Neural cell (in vitro differentiated cells): ENCODE results near the gene MYO9A.

Source experiments
- EP300 ChIP-seq: fragments of 450-650 bp; conservative IDR thresholded peaks from 2 replicates; pipeline ENCODE4 v1.6.1; 2014; ENCODE audit warnings: antibody characterized with exemption, mild to moderate bottlenecking, moderate library complexity; ENCODE audit not compliant: poor library complexity, severe bottlenecking
- TAF1 ChIP-seq: IDR thresholded peaks from 2 replicates; pipeline ENCODE4 v1.6.1; 2012; ENCODE audit warnings: low read depth
- TF ChIP-seq, protein P1 (sequence below): fragments of 450-650 bp; IDR thresholded peaks from 2 replicates; pipeline ENCODE4 v1.5.1; 2014; ENCODE audit warnings: antibody characterized with exemption, mild to moderate bottlenecking, moderate library complexity; ENCODE audit not compliant: poor library complexity, severe bottlenecking

DNA sequence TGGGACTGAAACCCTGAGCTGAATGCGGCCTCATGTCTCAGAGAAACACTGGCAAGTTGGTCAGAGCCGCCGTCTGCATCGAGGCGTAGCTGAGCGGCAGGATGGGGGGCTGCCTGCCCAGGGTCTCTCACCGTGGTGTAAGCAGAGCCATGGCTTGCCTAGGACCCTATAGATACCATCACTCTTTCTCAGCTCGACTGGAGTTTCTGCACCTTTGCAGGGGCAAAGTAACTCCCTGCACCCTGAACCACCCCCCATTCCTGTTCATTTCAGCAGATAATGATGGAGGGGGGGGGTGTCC lies 336.0 kb downstream of the MYO9A start:
- TF ChIP-seq, protein P1, sequence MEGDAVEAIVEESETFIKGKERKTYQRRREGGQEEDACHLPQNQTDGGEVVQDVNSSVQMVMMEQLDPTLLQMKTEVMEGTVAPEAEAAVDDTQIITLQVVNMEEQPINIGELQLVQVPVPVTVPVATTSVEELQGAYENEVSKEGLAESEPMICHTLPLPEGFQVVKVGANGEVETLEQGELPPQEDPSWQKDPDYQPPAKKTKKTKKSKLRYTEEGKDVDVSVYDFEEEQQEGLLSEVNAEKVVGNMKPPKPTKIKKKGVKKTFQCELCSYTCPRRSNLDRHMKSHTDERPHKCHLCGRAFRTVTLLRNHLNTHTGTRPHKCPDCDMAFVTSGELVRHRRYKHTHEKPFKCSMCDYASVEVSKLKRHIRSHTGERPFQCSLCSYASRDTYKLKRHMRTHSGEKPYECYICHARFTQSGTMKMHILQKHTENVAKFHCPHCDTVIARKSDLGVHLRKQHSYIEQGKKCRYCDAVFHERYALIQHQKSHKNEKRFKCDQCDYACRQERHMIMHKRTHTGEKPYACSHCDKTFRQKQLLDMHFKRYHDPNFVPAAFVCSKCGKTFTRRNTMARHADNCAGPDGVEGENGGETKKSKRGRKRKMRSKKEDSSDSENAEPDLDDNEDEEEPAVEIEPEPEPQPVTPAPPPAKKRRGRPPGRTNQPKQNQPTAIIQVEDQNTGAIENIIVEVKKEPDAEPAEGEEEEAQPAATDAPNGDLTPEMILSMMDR, result no peak
- TF ChIP-seq EP300 (no peak), TAF1 (no peak)
